ENCODE results near the gene CD300E.

CD300E gene

GRCh38 chr17:74571621-74572270, 51.8 kb downstream of the CD300E start:
- Mint-ChIP-seq H3K9me3 (ENCODE audit: low read depth) (no peaks in the 10 kb centered on the region), H3K4me3 (no peak overlapping the region), H3K4me1 (ENCODE audit: low read depth) (peaks cover 12% of the 10 kb centered on the region), H3K27me3 (peaks cover 14% of the 10 kb centered on the region), H3K36me3 (no peaks in the 10 kb centered on the region), H3K27ac (no peak overlapping the region)

GRCh38 chr17:74569020-74570003, 54.2 kb downstream of the CD300E start:
- Mint-ChIP-seq H3K36me3 (no peaks in the 10 kb centered on the region), H3K27me3 (peaks cover 15% of the 10 kb centered on the region)

GRCh38 chr17:74568106-74568873, 55.2 kb downstream of the CD300E start:
- Mint-ChIP-seq H3K27ac (no peak overlapping the region), H3K4me3 (no peak overlapping the region), H3K9me3 (ENCODE audit: low read depth) (no peaks in the 10 kb centered on the region), H3K27me3 (peaks cover 17% of the 10 kb centered on the region), H3K36me3 (no peaks in the 10 kb centered on the region), H3K4me1 (ENCODE audit: low read depth) (peaks cover 12% of the 10 kb centered on the region)

More at GRCh38 chr17:74569020-74570003, 54.2 kb downstream of the CD300E start:
- no peak overlapping the region for H3K27ac Mint-ChIP-seq
- peaks cover 12% of the 10 kb centered on the region for H3K4me1 Mint-ChIP-seq (ENCODE audit: low read depth)
- H3K4me3 Mint-ChIP-seq: no peak overlapping the region
- H3K9me3 Mint-ChIP-seq (ENCODE audit: low read depth): no peaks in the 10 kb centered on the region

- Mint-ChIP-seq H3K27ac (no peak within 1 kb of the TSS), H3K4me1 (ENCODE audit: low read depth) (peaks cover 12% of the 10 kb centered on the region), H3K27me3 (peaks cover 17% of the 10 kb centered on the region), H3K9me3 (ENCODE audit: low read depth) (no peaks in the 10 kb centered on the region), H3K4me3 (no peak within 1 kb of the TSS), H3K36me3 (no peaks in the 10 kb centered on the region)
These were observed 56.1 kb downstream of the CD300E start, which contains the start of gene CD300H for GRCh38 chr17:74567397-74567796. CD300H (minus strand) TSS chr17:74567509.

- Mint-ChIP-seq H3K4me1 (ENCODE audit: low read depth) (peaks cover 12% of the 10 kb centered on the region), H3K36me3 (no peaks in the 10 kb centered on the region), H3K4me3 (no peak overlapping the region), H3K27ac (no peak overlapping the region), H3K27me3 (peaks cover 17% of the 10 kb centered on the region), H3K9me3 (ENCODE audit: low read depth) (no peaks in the 10 kb centered on the region)
These were observed 57.3 kb downstream of the CD300E start for GRCh38 chr17:74566132-74566753.

GRCh38 chr17:74565126-74565525, 58.4 kb downstream of the CD300E start:
- peaks cover 14% of the 10 kb centered on the region for H3K27me3 Mint-ChIP-seq
- H3K9me3 Mint-ChIP-seq (ENCODE audit: low read depth): no peaks in the 10 kb centered on the region
- no peak overlapping the region for H3K27ac Mint-ChIP-seq
- H3K4me3 Mint-ChIP-seq: no peak overlapping the region
- no peaks in the 10 kb centered on the region for H3K36me3 Mint-ChIP-seq
- peaks cover 12% of the 10 kb centered on the region for H3K4me1 Mint-ChIP-seq (ENCODE audit: low read depth)

- Mint-ChIP-seq H3K4me3 (no peak overlapping the region), H3K9me3 (ENCODE audit: low read depth) (no peaks in the 10 kb centered on the region), H3K4me1 (ENCODE audit: low read depth) (peaks cover 13% of the 10 kb centered on the region), H3K36me3 (no peaks in the 10 kb centered on the region), H3K27ac (no peak overlapping the region), H3K27me3 (peaks cover 7% of the 10 kb centered on the region)
These were observed 60.2 kb downstream of the CD300E start for GRCh38 chr17:74563358-74563757.

GRCh38 chr17:74561586-74561985, 62.0 kb downstream of the CD300E start:
- Mint-ChIP-seq H3K4me3 (no peak overlapping the region), H3K36me3 (no peaks in the 10 kb centered on the region), H3K4me1 (ENCODE audit: low read depth) (peaks cover 16% of the 10 kb centered on the region), H3K27me3 (peaks cover 3% of the 10 kb centered on the region), H3K27ac (no peak overlapping the region), H3K9me3 (ENCODE audit: low read depth) (no peaks in the 10 kb centered on the region)
